GM18868 (cell line): Measurements from ENCODE around the gene INS.
"Not testable (repeated sequence)": the region's sequence is repeated elsewhere in the genome, so short reads cannot be mapped to it uniquely, and the experiment has no call there.

Experiments used
- ATAC-seq: cut with Tn5 transposase; IDR thresholded peaks from one replicate; pipeline ENCODE4 v1.9.1; 2021; ENCODE audit warnings: mild to moderate bottlenecking, moderate library complexity; ENCODE audit not compliant: unreplicated experiment

INS gene

GRCh38 chr11:2182692-2183474 is 21.9 kb upstream of the INS start:
- no peak for ATAC-seq

DNA sequence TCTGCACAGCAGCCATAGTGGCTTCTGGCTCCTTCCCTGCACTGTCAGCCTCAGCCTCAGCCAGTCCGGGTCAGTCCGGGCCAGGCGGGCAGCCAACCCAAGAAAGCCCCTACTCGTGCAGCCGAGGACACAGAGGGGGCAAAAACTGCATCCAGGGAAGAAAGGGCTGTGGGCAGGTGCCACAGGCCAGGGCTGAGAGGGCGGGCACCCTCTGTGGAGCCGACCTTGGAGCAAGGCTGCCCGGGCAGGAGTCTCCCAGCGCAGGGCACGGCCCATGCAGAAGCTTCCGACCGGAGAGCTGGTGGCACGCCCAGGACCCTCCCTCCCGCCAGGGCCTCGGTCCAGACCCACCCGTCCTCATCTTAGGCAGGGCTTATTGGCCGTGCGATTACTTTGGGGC is 21.1 kb upstream of the INS start:
- ATAC-seq, result no peak

GRCh38 chr11:2180789-2181370 is 19.9 kb upstream of the INS start:
- ATAC-seq, result no peak

GRCh38 chr11:2180347-2180746 is 19.3 kb upstream of the INS start:
- no peak for ATAC-seq

DNA sequence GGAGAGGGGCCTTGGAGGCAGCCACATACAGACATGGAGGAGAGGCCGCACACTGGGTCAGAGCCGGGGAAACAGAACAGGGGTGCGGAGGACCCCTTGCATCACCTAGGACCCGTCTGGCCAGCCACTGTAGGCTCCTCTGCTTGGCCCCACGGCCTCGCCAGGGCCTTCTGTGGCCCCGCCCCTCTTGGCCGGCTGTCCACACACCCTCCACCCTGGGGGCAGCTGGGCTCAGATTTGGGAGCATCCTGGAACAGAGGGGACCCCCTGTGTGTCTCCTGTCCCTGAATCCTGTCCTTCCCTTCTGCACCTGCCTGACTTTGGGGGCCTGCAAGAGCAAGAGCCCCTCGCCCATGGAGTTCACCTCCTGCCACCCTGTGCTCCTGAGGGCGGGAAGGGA is 18.5 kb upstream of the INS start:
- no peak for ATAC-seq

DNA sequence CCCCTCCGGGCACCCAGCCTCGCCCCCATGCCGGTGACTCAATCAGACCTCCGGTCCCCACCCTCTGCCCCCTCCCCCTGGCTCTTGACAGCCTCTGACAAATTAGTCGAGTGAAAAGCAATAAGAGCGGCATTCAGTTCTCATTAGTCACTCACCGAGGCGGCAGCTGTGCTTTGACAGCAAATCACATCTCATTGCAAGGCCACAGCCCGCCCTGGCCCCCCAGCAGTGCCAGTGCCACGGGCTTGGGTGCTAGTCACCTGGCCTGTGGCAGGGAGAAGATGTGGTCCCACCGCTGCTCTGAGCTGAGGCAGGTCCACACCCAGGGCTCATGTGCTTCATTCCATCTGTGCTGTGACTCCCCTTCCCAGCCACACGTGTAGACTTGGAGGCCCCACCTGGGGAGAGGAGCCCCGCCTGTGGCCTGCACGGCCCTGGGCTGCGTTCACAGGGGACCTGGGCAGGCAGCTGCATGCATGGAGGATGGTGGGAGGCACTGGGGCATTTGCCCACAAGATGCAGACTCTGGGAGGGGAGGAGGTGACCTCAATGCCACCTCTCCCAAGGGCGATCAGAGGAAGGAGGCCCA is 18.0 kb upstream of the INS start:
- no peak for ATAC-seq

DNA sequence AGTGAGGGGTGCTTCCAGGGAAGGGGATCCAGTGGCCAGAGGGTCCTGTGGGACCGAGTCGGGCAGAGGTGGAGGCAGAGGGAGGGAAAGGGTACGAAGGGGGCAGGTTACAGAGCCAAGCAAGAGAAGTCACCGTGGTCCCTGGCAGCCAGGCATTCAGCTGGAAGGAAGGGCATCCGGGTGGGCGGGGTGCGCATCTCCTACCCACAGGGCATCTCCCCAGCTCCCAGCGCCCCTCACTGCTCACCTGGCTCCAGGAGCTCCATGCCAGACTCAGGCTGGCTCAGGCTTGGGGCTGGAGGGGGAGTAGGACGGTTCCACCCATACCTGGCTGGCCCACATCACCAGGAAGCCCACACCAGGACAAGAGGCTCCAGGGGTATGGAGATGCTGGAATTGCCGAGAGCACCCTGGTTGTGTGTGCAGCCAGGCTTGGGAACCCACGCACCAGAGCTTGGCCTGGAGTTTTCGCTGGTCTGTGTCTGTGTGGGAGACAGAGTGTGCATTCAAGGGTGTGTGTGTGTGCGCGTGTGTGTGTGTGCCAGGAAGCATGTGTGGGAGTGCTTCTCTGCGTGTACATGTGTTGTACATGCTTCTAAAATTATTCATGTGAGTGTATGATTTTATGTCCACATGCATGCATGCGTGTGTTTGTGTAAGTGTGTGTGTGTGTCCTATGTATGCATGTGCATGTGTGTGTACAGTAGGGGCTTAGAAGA is 17.2 kb upstream of the INS start:
- not testable (repeated sequence) for ATAC-seq

GRCh38 chr11:2177076-2177475 is 16.1 kb upstream of the INS start:
- no peak for ATAC-seq

DNA sequence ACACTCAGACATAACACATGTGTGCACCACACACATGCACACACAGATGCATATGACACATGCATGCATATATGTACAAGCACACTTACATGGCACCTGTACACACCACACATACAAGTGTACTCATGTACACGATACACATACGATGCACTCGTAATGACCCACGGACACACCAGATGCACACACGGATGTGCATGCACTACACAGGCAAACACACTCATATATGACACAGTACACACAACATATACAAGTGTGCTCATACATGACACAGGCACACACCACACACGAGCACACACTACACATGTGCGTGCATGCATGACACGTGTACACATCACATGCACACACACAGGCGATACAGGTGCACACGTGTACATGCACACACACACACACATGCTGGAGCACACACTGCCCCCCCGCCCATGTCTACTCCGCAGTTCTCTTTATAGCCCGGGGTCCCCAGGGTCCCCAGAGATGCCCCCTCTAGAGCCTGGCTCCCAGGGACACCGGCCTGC is 15.4 kb upstream of the INS start:
- no peak for ATAC-seq

- no peak for ATAC-seq
Observed at GRCh38 chr11:2175659-2176058, 14.7 kb upstream of the INS start.

- ATAC-seq, result no peak
Observed at GRCh38 chr11:2174361-2174760, 13.4 kb upstream of the INS start.

DNA sequence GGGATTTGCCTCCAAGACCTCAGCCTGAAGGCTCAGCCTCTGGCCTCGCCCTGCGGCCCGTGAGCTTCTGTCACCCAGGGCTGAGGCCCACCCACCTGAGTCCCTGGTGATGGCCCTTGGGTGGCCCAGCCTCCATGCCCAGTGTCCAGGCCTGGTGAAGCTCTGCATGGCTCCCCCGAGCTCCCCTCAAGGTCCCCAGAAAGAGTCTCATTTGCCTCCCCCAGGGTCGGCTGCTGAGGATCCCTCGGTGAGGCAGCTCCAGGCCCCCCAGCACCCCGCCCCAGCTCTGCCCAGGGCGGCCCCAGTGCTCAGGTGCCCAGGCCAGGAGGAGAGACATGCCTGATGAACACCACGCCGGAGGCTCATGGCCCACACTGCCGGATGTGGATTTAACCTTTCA is 12.8 kb upstream of the INS start:
- ATAC-seq, result no peak

DNA sequence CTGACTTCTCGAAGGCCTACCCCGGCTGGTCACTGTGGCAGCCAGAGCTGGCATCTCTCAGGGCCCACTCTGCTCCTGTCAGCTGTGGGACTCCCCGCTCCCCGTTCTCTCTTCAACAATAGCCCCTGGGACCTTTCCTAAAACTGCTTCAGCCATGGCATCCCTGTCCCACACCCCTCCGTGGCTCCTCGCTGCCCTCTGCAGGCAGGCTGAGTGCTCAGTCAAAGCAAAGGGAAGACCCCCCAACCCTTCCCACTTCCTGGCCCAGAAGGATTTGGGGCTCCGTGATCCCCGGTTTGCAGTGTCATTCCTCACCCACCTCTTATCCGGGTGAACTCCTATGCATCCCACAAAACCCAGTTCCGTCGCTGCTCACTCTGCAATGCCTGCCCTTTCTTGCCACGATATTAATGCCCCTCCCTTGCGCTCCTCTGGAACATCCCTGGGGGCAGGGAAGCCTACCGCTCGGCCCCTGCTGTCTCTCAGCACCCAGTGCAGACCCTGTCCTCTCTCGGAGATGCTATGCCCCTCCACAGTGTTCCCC is 12.2 kb upstream of the INS start:
- no peak for ATAC-seq

GRCh38 chr11:2172676-2173075 is 11.7 kb upstream of the INS start:
- no peak for ATAC-seq

DNA sequence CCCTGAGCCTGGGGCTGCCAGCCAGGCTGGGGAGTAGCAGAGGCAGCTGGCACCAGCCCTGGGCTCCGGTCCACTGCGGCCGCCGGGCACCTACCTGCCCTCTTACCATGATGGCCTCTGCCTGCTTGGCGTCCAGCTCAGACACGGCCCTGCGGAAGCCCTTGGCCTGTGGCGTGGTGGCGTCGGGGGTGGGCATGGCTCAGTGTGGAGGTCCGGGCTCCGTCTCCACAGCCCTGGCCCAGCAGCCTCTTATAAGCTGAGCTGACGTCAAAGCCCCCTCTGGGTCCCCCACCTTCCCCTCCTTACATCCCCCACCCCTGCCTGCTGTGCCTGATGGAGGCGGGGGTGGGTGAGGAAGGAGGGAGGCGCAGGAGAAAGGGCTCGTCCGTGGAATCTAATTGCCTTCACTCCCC is 10.6 kb upstream of the INS start, which contains the start of gene TH:
TH (minus strand) TSS at position 225 of the 413 bp plus-strand sequence; CDS start at position 196, 29 bp downstream.
- ATAC-seq, result no peak

- no peak for ATAC-seq
Observed at GRCh38 chr11:2169626-2170570, 8.9 kb upstream of the INS start.

GRCh38 chr11:2169005-2169378 is 8.0 kb upstream of the INS start:
- no peak for ATAC-seq

- ATAC-seq, result no peak
Observed at GRCh38 chr11:2168286-2169004, 7.4 kb upstream of the INS start.
